ENCODE results near the gene EFTUD2. TPM values are rescaled to one million over a fixed set of nuclear protein-coding genes. Genes with fewer than 3 reads are reported as not detected.
A peak's percentile ranks its signal among the peaks of the same experiment; 100 is the strongest.

The EFTUD2 gene
- total and polyA plus RNA-seq, 7 experiments from 2014 or later: 53.1 to 157 (median 106) TPM

DNA sequence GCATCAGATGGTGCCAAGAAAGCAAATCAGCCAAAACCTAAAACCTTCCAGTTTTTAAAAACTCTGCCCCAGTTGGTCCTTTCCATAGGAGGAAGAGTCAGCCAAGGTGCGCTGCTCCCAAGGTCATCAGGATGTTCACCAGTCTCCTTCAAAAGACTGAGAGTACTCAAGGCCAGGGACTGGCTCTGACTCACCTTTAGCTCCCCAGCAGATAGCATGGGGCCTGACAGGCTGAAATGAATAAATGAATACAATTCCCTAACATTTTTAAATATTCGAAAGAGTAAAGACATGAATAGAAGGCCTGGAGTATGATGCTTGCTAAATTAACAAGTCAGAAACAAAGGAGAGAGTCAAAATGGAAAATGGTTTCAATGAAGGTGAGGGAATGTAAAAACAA, 19.2 kb downstream of the EFTUD2 start:
- Histone ChIP-seq H3K4me3 (ENCODE audit: low read length) (no peak overlapping the region), H3K27ac (ENCODE audit: low read depth, low read length) (no peak overlapping the region), H3K27me3 (ENCODE audit: control insufficient read depth in 2 of 2, insufficient read depth in 2 of 2, low read length in 2 of 2) (no peaks in the 10 kb centered on the region), H3K4me1 (ENCODE audit: control insufficient read depth in 2 of 2, insufficient read depth in 2 of 2, low read length in 2 of 2) (no peaks in the 10 kb centered on the region), H3K9me3 (ENCODE audit: control insufficient read depth in 2 of 3, low read length in 3 of 3) (no peaks in the 10 kb centered on the region), H3K36me3 (ENCODE audit: control insufficient read depth in 2 of 3, insufficient read depth in 3 of 3, low read length in 3 of 3) (peaks cover 33 to 90% (median 38%) of the 10 kb centered on the region in 3 experiments)
- ATAC-seq (no peak), DNase-seq (no peak)
- H3K36me3 Mint-ChIP-seq: peaks cover 12 to 53% (median 39%) of the 10 kb centered on the region in 5 donors
- H3K27me3 Mint-ChIP-seq: no peaks in the 10 kb centered on the region
- H3K4me3 Mint-ChIP-seq: no peak overlapping the region
- ChIA-PET CTCF (no interaction called here), POLR2A (no interaction called here)
- intact Hi-C loops (cut with micrococcal nuclease): no loop called here
- H3K9me3 Mint-ChIP-seq: peaks cover 0 to 2% (median 0%) of the 10 kb centered on the region in 11 donors
- H3K4me1 Mint-ChIP-seq: peaks cover 0 to 8% (median 3%) of the 10 kb centered on the region in 7 donors
- H3K27ac Mint-ChIP-seq: peak overlapping the region in 2 of 9 donors; percentile 4 to 25

- H3K36me3 Mint-ChIP-seq: peaks cover 12 to 47% (median 34%) of the 10 kb centered on the region in 5 donors
- H3K36me3 ChIP-seq (ENCODE audit: control insufficient read depth in 2 of 3, insufficient read depth in 3 of 3, low read length in 3 of 3): peaks cover 35 to 89% (median 36%) of the 10 kb centered on the region in 3 experiments
- POLR2A ChIA-PET: interaction anchor here (0.9 kb wide), 1 partner anchor 20 kb away, joined by 3 read pairs; the partner anchor contains the start of gene EFTUD2
Measured at GRCh38 chr17:44879376-44879775, 19.9 kb downstream of the EFTUD2 start.

DNA sequence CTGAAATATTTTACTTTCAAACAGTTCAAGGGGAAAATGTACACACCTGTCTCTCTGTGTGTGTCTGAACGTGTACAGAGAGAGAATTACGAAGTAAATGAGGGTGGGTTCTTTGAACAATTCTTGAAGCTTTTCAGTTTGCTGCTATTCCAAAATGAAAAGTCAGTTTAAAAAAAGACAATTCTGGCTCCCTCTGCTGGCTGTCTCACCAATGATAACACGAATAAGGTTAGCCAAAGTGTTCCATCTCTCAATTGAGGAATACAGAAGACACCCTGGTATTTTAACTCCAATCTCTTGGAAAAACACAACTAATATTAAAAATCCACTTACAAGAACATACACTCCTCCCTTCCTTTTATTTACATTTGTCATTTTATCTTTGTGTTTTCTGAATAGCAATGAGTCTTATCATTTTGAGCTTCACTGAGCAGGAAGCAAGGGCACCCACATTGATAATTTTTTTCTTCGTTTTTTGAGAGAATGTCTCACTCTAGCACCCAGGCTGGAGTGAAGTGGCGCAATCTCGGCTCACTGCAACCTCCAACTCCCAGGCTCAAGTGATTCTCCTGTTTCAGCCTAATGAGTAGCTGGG, 20.5 kb downstream of the EFTUD2 start:
- no peak overlapping the region for H3K27ac ChIP-seq (ENCODE audit: low read depth, low read length)
- no peaks in the 10 kb centered on the region for H3K9me3 ChIP-seq (ENCODE audit: control insufficient read depth in 2 of 3, low read length in 3 of 3)
- H3K4me3 Mint-ChIP-seq: no peak overlapping the region
- H3K4me1 ChIP-seq (ENCODE audit: control insufficient read depth in 2 of 2, insufficient read depth in 2 of 2, low read length in 2 of 2): no peaks in the 10 kb centered on the region
- peaks cover 12 to 48% (median 34%) of the 10 kb centered on the region in 5 donors for H3K36me3 Mint-ChIP-seq
- no peaks in the 10 kb centered on the region for H3K27me3 ChIP-seq (ENCODE audit: control insufficient read depth in 2 of 2, insufficient read depth in 2 of 2, low read length in 2 of 2)
- H3K27me3 Mint-ChIP-seq: no peaks in the 10 kb centered on the region
- ChIA-PET POLR2A (interaction anchor here (0.5 to 0.9 kb wide), 2 partner anchors 11 to 20 kb away, joined by 3 to 4 read pairs; partner anchors contain the start of gene EFTUD2), CTCF (interaction anchor here (1.0 kb wide), 1 partner anchor 143 kb away, joined by 3 read pairs; no protein-coding TSS in a partner anchor)
- no peak overlapping the region for H3K4me3 ChIP-seq (ENCODE audit: low read length)
- intact Hi-C loops (cut with micrococcal nuclease): loop anchor here in 1 of 2 donors (1.0 kb wide), 1 partner anchor 103 kb away; no protein-coding TSS in a partner anchor
- H3K27ac Mint-ChIP-seq: peak overlapping the region in 1 of 9 donors; percentile 5
- peaks cover 36 to 89% (median 39%) of the 10 kb centered on the region in 3 experiments for H3K36me3 ChIP-seq (ENCODE audit: control insufficient read depth in 2 of 3, insufficient read depth in 3 of 3, low read length in 3 of 3)
- peaks cover 0 to 8% (median 3%) of the 10 kb centered on the region in 7 donors for H3K4me1 Mint-ChIP-seq
- ATAC-seq: no peak
- H3K9me3 Mint-ChIP-seq: peaks cover 0 to 2% (median 0%) of the 10 kb centered on the region in 11 donors
- DNase-seq: peak in 4 of 9 donors; percentile 17 to 28 (median 25)

More at GRCh38 chr17:44879376-44879775, 19.9 kb downstream of the EFTUD2 start:
- no peaks in the 10 kb centered on the region for H3K27me3 Mint-ChIP-seq
- H3K4me3 Mint-ChIP-seq: no peak overlapping the region
- Histone ChIP-seq H3K27me3 (ENCODE audit: control insufficient read depth in 2 of 2, insufficient read depth in 2 of 2, low read length in 2 of 2) (no peaks in the 10 kb centered on the region), H3K9me3 (ENCODE audit: control insufficient read depth in 2 of 3, low read length in 3 of 3) (no peaks in the 10 kb centered on the region), H3K27ac (ENCODE audit: low read depth, low read length) (no peak overlapping the region), H3K4me1 (ENCODE audit: control insufficient read depth in 2 of 2, insufficient read depth in 2 of 2, low read length in 2 of 2) (no peaks in the 10 kb centered on the region), H3K4me3 (ENCODE audit: low read length) (no peak overlapping the region)
- no peak for DNase-seq
- intact Hi-C loops (cut with micrococcal nuclease): no loop called here
- no peak for ATAC-seq
- peaks cover 0 to 8% (median 3%) of the 10 kb centered on the region in 7 donors for H3K4me1 Mint-ChIP-seq
- no peak overlapping the region for H3K27ac Mint-ChIP-seq
- CTCF ChIA-PET: interaction anchor here (1.0 kb wide), 1 partner anchor 142 kb away, joined by 3 read pairs; no protein-coding TSS in a partner anchor
- peaks cover 0 to 2% (median 0%) of the 10 kb centered on the region in 11 donors for H3K9me3 Mint-ChIP-seq

GRCh38 chr17:44877121-44877520, 22.1 kb downstream of the EFTUD2 start:
- Histone ChIP-seq H3K36me3 (ENCODE audit: control insufficient read depth in 2 of 3, insufficient read depth in 3 of 3, low read length in 3 of 3) (peaks cover 34 to 88% (median 39%) of the 10 kb centered on the region in 3 experiments), H3K9me3 (ENCODE audit: control insufficient read depth in 2 of 3, low read length in 3 of 3) (no peaks in the 10 kb centered on the region), H3K27me3 (ENCODE audit: control insufficient read depth in 2 of 2, insufficient read depth in 2 of 2, low read length in 2 of 2) (no peaks in the 10 kb centered on the region), H3K27ac (ENCODE audit: low read depth, low read length) (no peak overlapping the region), H3K4me3 (ENCODE audit: low read length) (no peak overlapping the region), H3K4me1 (ENCODE audit: control insufficient read depth in 2 of 2, insufficient read depth in 2 of 2, low read length in 2 of 2) (no peaks in the 10 kb centered on the region)
- Mint-ChIP-seq H3K9me3 (no peaks in the 10 kb centered on the region), H3K4me1 (peaks cover 0 to 4% (median 0%) of the 10 kb centered on the region in 7 donors), H3K27ac (no peak overlapping the region), H3K27me3 (no peaks in the 10 kb centered on the region), H3K36me3 (peaks cover 0 to 39% (median 25%) of the 10 kb centered on the region in 5 donors), H3K4me3 (no peak overlapping the region)
- CTCF ChIA-PET: interaction anchor here (0.6 kb wide), 1 partner anchor 101 kb away, joined by 3 read pairs; no protein-coding TSS in a partner anchor
- intact Hi-C loops (cut with micrococcal nuclease): no loop called here
- POLR2A ChIA-PET: interaction anchor here (1.2 kb wide), 1 partner anchor 8 kb away, joined by 3 read pairs; no protein-coding TSS in a partner anchor
- DNase-seq (no peak), ATAC-seq (no peak)

GRCh38 chr17:44875761-44876160, 23.5 kb downstream of the EFTUD2 start:
- intact Hi-C loops (cut with micrococcal nuclease): no loop called here
- no peak overlapping the region for H3K27ac Mint-ChIP-seq
- Histone ChIP-seq H3K27ac (ENCODE audit: low read depth, low read length) (no peak overlapping the region), H3K4me1 (ENCODE audit: control insufficient read depth in 2 of 2, insufficient read depth in 2 of 2, low read length in 2 of 2) (no peaks in the 10 kb centered on the region), H3K36me3 (ENCODE audit: control insufficient read depth in 2 of 3, insufficient read depth in 3 of 3, low read length in 3 of 3) (peaks cover 34 to 88% (median 34%) of the 10 kb centered on the region in 3 experiments), H3K9me3 (ENCODE audit: control insufficient read depth in 2 of 3, low read length in 3 of 3) (no peaks in the 10 kb centered on the region), H3K4me3 (ENCODE audit: low read length) (no peak overlapping the region), H3K27me3 (ENCODE audit: control insufficient read depth in 2 of 2, insufficient read depth in 2 of 2, low read length in 2 of 2) (no peaks in the 10 kb centered on the region)
- ChIA-PET CTCF (no interaction called here), POLR2A (interaction anchor here (0.6 kb wide), 1 partner anchor 11 kb away, joined by 3 read pairs; no protein-coding TSS in a partner anchor)
- DNase-seq (no peak), ATAC-seq (no peak)
- peaks cover 0 to 47% (median 22%) of the 10 kb centered on the region in 5 donors for H3K36me3 Mint-ChIP-seq
- H3K4me1 Mint-ChIP-seq: peaks cover 0 to 4% (median 0%) of the 10 kb centered on the region in 7 donors
- no peaks in the 10 kb centered on the region for H3K27me3 Mint-ChIP-seq
- no peaks in the 10 kb centered on the region for H3K9me3 Mint-ChIP-seq
- H3K4me3 Mint-ChIP-seq: no peak overlapping the region

DNA sequence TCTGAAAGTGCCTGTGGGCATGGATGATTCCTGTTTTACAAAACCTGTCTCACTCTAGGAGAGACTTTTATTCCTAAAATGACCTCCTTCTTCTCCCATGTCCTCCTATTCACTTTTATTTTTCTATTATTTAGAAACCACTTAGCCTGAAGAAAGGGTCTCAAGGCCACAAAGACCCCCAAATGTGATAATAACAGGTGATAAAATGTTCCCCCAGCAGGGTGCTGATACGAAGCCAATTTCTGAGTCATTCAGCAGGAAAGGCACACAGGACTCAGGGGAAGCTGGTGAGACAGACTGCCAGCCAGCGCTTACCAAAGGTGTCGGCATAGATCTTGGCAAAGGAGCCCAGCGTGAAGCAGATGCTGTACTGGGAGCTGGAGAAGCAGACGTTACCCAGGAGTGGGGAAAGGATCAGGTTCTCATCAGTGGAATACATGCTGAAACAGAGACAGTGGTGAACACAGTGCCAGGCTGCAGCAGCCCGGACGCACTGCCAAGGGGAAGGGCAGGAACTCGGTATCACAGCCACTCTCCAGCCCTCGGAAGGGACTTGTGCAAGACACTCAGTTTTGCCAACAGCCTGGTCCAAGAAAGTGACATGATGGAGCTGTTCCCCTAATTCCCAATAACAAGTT, 27.0 kb downstream of the EFTUD2 start:
- Mint-ChIP-seq H3K4me1 (no peaks in the 10 kb centered on the region), H3K36me3 (peaks cover 0 to 54% (median 26%) of the 10 kb centered on the region in 5 donors), H3K27me3 (no peaks in the 10 kb centered on the region), H3K4me3 (no peak overlapping the region), H3K27ac (peak overlapping the region in 2 of 9 donors; percentile 13 to 66), H3K9me3 (no peaks in the 10 kb centered on the region)
- H3K27ac ChIP-seq (ENCODE audit: low read depth, low read length): no peak overlapping the region
- no peak for ATAC-seq
- no peak for DNase-seq
- H3K36me3 ChIP-seq (ENCODE audit: control insufficient read depth in 2 of 3, insufficient read depth in 3 of 3, low read length in 3 of 3): peaks cover 25 to 87% (median 43%) of the 10 kb centered on the region in 3 experiments
- no peaks in the 10 kb centered on the region for H3K9me3 ChIP-seq (ENCODE audit: control insufficient read depth in 2 of 3, low read length in 3 of 3)
- no peaks in the 10 kb centered on the region for H3K4me1 ChIP-seq (ENCODE audit: control insufficient read depth in 2 of 2, insufficient read depth in 2 of 2, low read length in 2 of 2)
- ChIA-PET CTCF (no interaction called here), POLR2A (no interaction called here)
- H3K4me3 ChIP-seq (ENCODE audit: low read length): no peak overlapping the region
- intact Hi-C loops (cut with micrococcal nuclease): no loop called here
- no peaks in the 10 kb centered on the region for H3K27me3 ChIP-seq (ENCODE audit: control insufficient read depth in 2 of 2, insufficient read depth in 2 of 2, low read length in 2 of 2)

Measured in naive thymus-derived CD4-positive, alpha-beta T cell (primary cell).